Gastrocnemius medialis (tissue), 4 donors: ENCODE results near the gene TAF11L4. TPM values are rescaled to one million over a fixed set of nuclear protein-coding genes. Genes with fewer than 3 reads are reported as not detected.
"Not testable (repeated sequence)": the region's sequence is repeated elsewhere in the genome, so short reads cannot be mapped to it uniquely, and the experiment has no call there.

Experiments
- ATAC-seq, 2 donors: fragments of 150-250 bp; one replicate each; pipeline ENCODE4 v1.9.1; 2016
- DNase-seq, 2 donors: peaks; one replicate each; pipeline ENCODE4 v3.0.0-alpha.2; 2019
- H3K27ac ChIP-seq, 4 donors: fragments of 200-600 bp; sonication (generic); 1 replicate in 1 of 4; 2 replicates in 3 of 4; pipeline ENCODE4 v1.5.1; 2016 to 2018; ENCODE audit warnings: mild to moderate bottlenecking in 2 of 4, moderate library complexity in 1 of 4
- H3K27me3 ChIP-seq, 3 donors: fragments of 200-600 bp; sonication (generic) in 2 of 3; 1 replicate in 1 of 3; 2 replicates in 2 of 3; pipeline versions ENCODE4 v1.5.1 to v1.6.0; 2016 to 2019; ENCODE audit warnings: mild to moderate bottlenecking in 1 of 3, moderate library complexity in 1 of 3
- H3K36me3 ChIP-seq, 2 donors: fragments of 200-600 bp; sonication (generic) in 1 of 2; one replicate each; pipeline ENCODE4 v1.5.1; 2017 to 2018
- H3K4me1 ChIP-seq, 2 donors: fragments of 200-600 bp; sonication (generic) in 1 of 2; one replicate each; pipeline ENCODE4 v1.5.1; 2016 to 2017; ENCODE audit warnings: mild to moderate bottlenecking in 2 of 2
- H3K4me3 ChIP-seq, 4 donors: fragments of 200-600 bp; sonication (generic) in 3 of 4; 1 replicate in 1 of 4; 2 replicates in 3 of 4; pipeline ENCODE4 v1.5.1; 2016 to 2019; ENCODE audit warnings: mild to moderate bottlenecking in 2 of 4
- H3K9me3 ChIP-seq, 3 donors: fragments of 200-600 bp; sonication (generic) in 2 of 3; 1 replicate in 1 of 3; 2 replicates in 2 of 3; pipeline ENCODE4 v1.5.1; 2016 to 2019
- in situ Hi-C, 4 donors: fragments of 200-750 bp; cut with MboI; loops; one replicate each; pipeline versions ENCODE4 v1.15.0 to v1.8.0; 2017; ENCODE audit warnings: low sequenced_read_pairs in 4 of 4
- intact Hi-C: fragments of 100-400 bp; cut with DNase I; formaldehyde crosslinking; loops from one replicate; pipeline ENCODE4 v1.15.1; 2023; ENCODE audit warnings: low total_unique reads
- total RNA-seq, 4 donors: library from RNA; depleted of rRNA; stranded (reverse); fragments of >200 nt; gene quantifications; one replicate each; pipeline versions ENCODE4 v1.1.0 to v1.2.3, GENCODE V29; 2016

TAF11L4 gene
- total RNA-seq, 4 donors from 2014 or later: not detected

DNA sequence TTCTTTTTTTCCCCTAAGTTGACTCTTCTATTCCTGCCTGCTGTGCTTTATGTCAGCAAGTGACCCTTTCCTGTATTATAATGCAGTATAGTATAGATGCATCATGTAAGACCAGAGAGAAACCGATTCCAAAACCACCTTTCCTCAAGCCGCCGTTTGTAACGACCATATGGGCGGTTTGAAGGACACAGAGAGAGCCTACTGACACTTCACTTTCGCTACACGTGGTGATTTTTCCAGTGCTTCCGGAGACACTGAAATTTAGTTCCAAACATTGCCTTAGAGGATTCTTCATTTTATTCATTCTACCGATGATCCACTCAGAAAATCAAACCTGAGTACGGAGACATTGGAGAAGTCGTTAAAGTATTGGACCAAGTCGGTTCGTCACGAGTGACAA, 2.1 kb upstream of the TAF11L4 start:
- ATAC-seq, DNase-seq, intact Hi-C loops, H3K27me3 ChIP-seq, H3K4me3 ChIP-seq, H3K4me1 ChIP-seq, in situ Hi-C loops, H3K9me3 ChIP-seq, H3K36me3 ChIP-seq, H3K27ac ChIP-seq: not testable (repeated sequence)

DNA sequence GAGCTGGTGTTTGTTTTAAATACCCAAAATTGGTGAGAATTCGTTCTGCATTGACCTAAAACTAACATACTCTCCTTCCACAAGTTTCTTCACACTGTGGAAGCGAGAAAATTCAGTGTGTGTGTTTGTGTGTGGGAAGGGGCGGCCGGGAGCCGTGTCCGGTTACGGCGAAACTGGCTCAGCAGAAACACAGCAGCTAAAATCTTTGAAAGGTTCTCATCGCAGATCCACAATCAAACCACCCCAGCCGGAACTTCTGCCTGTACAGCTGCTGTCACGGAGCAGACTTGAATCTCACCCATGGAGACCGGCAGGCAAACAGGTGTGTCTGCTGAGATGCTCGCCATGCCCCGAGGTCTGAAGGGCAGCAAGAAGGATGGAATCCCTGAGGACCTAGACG, 3.3 kb downstream of the TAF11L4 start, which contains the start of gene TAF11L5:
TSS of gene TAF11L5 (plus strand) at position 301 of the 400 bp plus-strand sequence.
- H3K27ac ChIP-seq, ATAC-seq, H3K36me3 ChIP-seq, in situ Hi-C loops, intact Hi-C loops, DNase-seq, H3K27me3 ChIP-seq, H3K9me3 ChIP-seq, H3K4me1 ChIP-seq, H3K4me3 ChIP-seq: not testable (repeated sequence)

DNA sequence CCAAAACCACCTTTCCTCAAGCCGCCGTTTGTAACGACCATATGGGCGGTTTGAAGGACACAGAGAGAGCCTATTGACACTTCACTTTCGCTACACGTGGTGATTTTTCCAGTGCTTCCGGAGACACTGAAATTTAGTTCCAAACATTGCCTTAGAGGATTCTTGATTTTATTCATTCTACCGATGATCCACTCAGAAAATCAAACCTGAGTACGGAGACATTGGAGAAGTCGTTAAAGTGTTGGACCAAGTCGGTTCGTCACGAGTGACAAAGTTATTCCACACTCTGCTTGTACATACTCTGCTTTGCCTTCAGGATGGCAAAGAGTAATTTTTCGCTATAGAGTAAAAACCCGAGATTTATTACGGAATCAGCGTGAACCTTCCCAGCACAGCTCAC, 4.9 kb downstream of the TAF11L4 start:
- H3K9me3 ChIP-seq, H3K27me3 ChIP-seq, H3K4me3 ChIP-seq, H3K4me1 ChIP-seq, intact Hi-C loops, H3K27ac ChIP-seq, H3K36me3 ChIP-seq, in situ Hi-C loops, ATAC-seq: not testable (repeated sequence)
- DNase-seq: peak in 1 of 2 donors; percentile 24

DNA sequence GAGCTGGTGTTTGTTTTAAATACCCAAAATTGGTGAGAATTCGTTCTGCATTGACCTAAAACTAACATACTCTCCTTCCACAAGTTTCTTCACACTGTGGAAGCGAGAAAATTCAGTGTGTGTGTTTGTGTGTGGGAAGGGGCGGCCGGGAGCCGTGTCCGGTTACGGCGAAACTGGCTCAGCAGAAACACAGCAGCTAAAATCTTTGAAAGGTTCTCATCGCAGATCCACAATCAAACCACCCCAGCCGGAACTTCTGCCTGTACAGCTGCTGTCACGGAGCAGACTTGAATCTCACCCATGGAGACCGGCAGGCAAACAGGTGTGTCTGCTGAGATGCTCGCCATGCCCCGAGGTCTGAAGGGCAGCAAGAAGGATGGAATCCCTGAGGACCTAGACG, 6.8 kb downstream of the TAF11L4 start, which contains the start of gene TAF11L6:
TSS of gene TAF11L6 (plus strand) at position 301 of the 400 bp plus-strand sequence.
- H3K36me3 ChIP-seq, H3K27me3 ChIP-seq, H3K4me1 ChIP-seq, DNase-seq, H3K27ac ChIP-seq, H3K4me3 ChIP-seq, intact Hi-C loops, ATAC-seq, H3K9me3 ChIP-seq, in situ Hi-C loops: not testable (repeated sequence)

Other genes with a start within 250 kb of the TAF11L4 start
- not detected for gene TAF11L2, start 23.6 kb upstream of the TAF11L4 start, total RNA-seq
- not detected for gene TAF11L3, start 3.4 kb upstream of the TAF11L4 start, total RNA-seq
- gene TAF11L5, start 3.4 kb downstream of the TAF11L4 start, total RNA-seq: not detected
- not detected for gene TAF11L6, start 6.9 kb downstream of the TAF11L4 start, total RNA-seq
- gene TAF11L7, start 64.0 kb downstream of the TAF11L4 start, total RNA-seq: not detected
- gene TAF11L8, start 69.2 kb downstream of the TAF11L4 start, total RNA-seq: not detected
- gene TAF11L9, start 72.6 kb downstream of the TAF11L4 start, total RNA-seq: not detected
- not detected for gene TAF11L10, start 76.0 kb downstream of the TAF11L4 start, total RNA-seq
- gene TAF11L11, start 82.4 kb downstream of the TAF11L4 start, total RNA-seq: not detected
- not detected for gene TAF11L12, start 88.6 kb downstream of the TAF11L4 start, total RNA-seq
- not detected for gene TAF11L13, start 110.3 kb downstream of the TAF11L4 start, total RNA-seq
- not detected for gene TAF11L14, start 112.7 kb downstream of the TAF11L4 start, total RNA-seq